ENCODE measurements around the gene GRM4.

GRCh38 chr6:34005901-34006531, 139.9 kb downstream of the GRM4 start:
- no peak for TF ChIP-seq CTCF (IDR thresholded peaks at IDR 0.05)
- TF ChIP-seq POLR2A (IDR thresholded peaks at IDR 0.05) = no peak
